Measurements from ENCODE around the gene CHD6.

- TF ChIP-seq CTCF (IDR thresholded peaks at IDR 0.05) (no peak), POLR2A (IDR thresholded peaks at IDR 0.05) (no peak)
Observed at GRCh38 chr20:41463567-41463966, 154.6 kb downstream of the CHD6 start.
